ENCODE results near the gene RBM27.

The RBM27 gene

DNA sequence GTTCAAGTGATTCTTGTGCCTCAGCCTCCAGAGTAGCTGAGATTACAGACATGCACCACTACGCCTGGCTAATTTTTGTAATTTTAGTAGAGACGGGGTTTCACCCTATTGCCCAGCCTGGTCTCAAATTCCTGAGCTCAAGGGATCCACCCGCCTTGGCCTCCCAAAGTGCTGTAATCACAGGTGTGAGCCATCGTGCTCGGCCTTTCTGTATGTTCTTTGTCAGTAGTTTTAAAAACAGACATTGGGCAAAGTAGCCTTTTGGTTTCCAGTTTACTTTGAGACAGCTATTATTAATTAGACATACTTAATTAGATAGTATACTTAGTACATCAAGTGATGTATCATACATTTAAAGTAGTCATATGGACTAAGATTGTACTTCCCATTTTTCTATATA, 45.2 kb downstream of the RBM27 start:
- TF ChIP-seq, protein P1, sequence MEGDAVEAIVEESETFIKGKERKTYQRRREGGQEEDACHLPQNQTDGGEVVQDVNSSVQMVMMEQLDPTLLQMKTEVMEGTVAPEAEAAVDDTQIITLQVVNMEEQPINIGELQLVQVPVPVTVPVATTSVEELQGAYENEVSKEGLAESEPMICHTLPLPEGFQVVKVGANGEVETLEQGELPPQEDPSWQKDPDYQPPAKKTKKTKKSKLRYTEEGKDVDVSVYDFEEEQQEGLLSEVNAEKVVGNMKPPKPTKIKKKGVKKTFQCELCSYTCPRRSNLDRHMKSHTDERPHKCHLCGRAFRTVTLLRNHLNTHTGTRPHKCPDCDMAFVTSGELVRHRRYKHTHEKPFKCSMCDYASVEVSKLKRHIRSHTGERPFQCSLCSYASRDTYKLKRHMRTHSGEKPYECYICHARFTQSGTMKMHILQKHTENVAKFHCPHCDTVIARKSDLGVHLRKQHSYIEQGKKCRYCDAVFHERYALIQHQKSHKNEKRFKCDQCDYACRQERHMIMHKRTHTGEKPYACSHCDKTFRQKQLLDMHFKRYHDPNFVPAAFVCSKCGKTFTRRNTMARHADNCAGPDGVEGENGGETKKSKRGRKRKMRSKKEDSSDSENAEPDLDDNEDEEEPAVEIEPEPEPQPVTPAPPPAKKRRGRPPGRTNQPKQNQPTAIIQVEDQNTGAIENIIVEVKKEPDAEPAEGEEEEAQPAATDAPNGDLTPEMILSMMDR (conservative IDR thresholded peaks at IDR 0.05; ENCODE audit: low read length) = no peak
- DNase-seq (ENCODE audit: low read depth) = no peak
- no peak overlapping the region for H3K4me3 ChIP-seq (ENCODE audit: low read length)

DNA sequence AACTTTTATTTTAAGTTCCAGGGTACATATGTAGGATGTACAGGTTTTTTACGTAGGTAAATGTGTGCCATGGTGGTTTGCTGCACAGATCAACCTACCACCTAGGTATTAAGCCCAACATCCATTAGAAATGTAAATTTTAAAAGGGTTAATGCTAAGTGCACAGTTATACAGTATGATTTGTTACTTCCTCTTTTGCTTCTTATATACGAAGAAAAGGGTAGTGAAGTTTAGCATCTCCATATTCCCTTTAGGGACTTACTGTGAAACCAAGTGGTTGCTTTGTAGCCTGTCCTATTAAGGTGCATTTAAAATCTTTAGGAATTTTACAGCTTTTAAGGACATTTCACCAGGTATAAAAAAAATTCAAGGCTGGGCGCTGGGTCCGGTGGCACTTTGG, 46.4 kb downstream of the RBM27 start:
- no peak for DNase-seq (ENCODE audit: low read depth)

More for the DNA sequence above, 46.4 kb downstream of the RBM27 start:
- TF ChIP-seq, protein P1 (conservative IDR thresholded peaks at IDR 0.05; ENCODE audit: low read length) = no peak
- H3K4me3 ChIP-seq (ENCODE audit: low read length) = no peak overlapping the region
